ENCODE data around the gene RNF168. TPM values are rescaled to one million over a fixed set of nuclear protein-coding genes. Genes with fewer than 3 reads are reported as not detected.
"Not testable (repeated sequence)": the region's sequence is repeated elsewhere in the genome, so short reads cannot be mapped to it uniquely, and the experiment has no call there.

Gene RNF168
- total RNA-seq, 4 donors from 2014 or later, result 14.7 to 21.3 (median 17.9) TPM

GRCh38 chr3:196514913-196515621 lies 11.5 kb upstream of the RNF168 start, which contains the start of gene SMCO1:
TSS of gene SMCO1 (minus strand) at chr3:196515346. CDS start at chr3:196515209, 137 bp downstream.
- Histone ChIP-seq H3K36me3 (no peaks in the 10 kb centered on the region), H3K27ac (no peak within 1 kb of the TSS), H3K9me3 (no peaks in the 10 kb centered on the region), H3K27me3 (no peaks in the 10 kb centered on the region), H3K4me3 (replicated peaks in 1 of 3) (no peak within 1 kb of the TSS), H3K4me1 (no peaks in the 10 kb centered on the region)
- TF ChIP-seq POLR2A (IDR thresholded peaks at IDR 0.05) (no peak), CTCF (IDR thresholded peaks at IDR 0.05) (no peak)
- no peak for DNase-seq
- intact Hi-C loops (cut with DNase I), result no loop called here
- 92 to 94% methylated on average over 10 of the region's 10 CpGs for WGBS, 2 donors

GRCh38 chr3:196514350-196514716 lies 10.8 kb upstream of the RNF168 start:
- no peak for DNase-seq
- 94 to 95% methylated on average over 1 of the region's 1 CpG for WGBS, 2 donors

GRCh38 chr3:196513697-196514349 lies 10.3 kb upstream of the RNF168 start:
- Histone ChIP-seq H3K9me3 (no peaks in the 10 kb centered on the region), H3K27ac (no peak overlapping the region), H3K4me1 (no peaks in the 10 kb centered on the region), H3K4me3 (replicated peaks in 1 of 3) (no peak overlapping the region), H3K36me3 (no peaks in the 10 kb centered on the region), H3K27me3 (no peaks in the 10 kb centered on the region)
- 87% methylated on average over 8 of the region's 8 CpGs for WGBS, 2 donors
- intact Hi-C loops (cut with DNase I), result no loop called here
- TF ChIP-seq POLR2A (IDR thresholded peaks at IDR 0.05), result no peak
- TF ChIP-seq CTCF (IDR thresholded peaks at IDR 0.05), result no peak
- no peak for DNase-seq

More at GRCh38 chr3:196514350-196514716, 10.8 kb upstream of the RNF168 start:
- Histone ChIP-seq H3K4me1 (no peaks in the 10 kb centered on the region), H3K9me3 (no peaks in the 10 kb centered on the region), H3K4me3 (replicated peaks in 1 of 3) (no peak overlapping the region), H3K27me3 (no peaks in the 10 kb centered on the region), H3K27ac (no peak overlapping the region), H3K36me3 (no peaks in the 10 kb centered on the region)
- intact Hi-C loops (cut with DNase I), result no loop called here
- TF ChIP-seq CTCF (IDR thresholded peaks at IDR 0.05) (no peak), POLR2A (IDR thresholded peaks at IDR 0.05) (no peak)

GRCh38 chr3:196511646-196512425 lies 8.3 kb upstream of the RNF168 start:
- H3K36me3 ChIP-seq; intact Hi-C loops (cut with DNase I); H3K4me3 ChIP-seq (replicated peaks in 1 of 3); H3K27me3 ChIP-seq; H3K4me1 ChIP-seq; H3K27ac ChIP-seq; H3K9me3 ChIP-seq; DNase-seq: not testable (repeated sequence)
- 74 to 85% methylated on average over 8 to 15 of the region's 15 CpGs for WGBS, 2 donors

- H3K9me3 ChIP-seq; H3K27me3 ChIP-seq; H3K36me3 ChIP-seq; intact Hi-C loops (cut with DNase I); H3K27ac ChIP-seq; H3K4me1 ChIP-seq; DNase-seq; H3K4me3 ChIP-seq (replicated peaks in 1 of 3): not testable (repeated sequence)
- WGBS, 2 donors, result 83 to 100% methylated on average over 1 of the region's 1 CpG
Measured at GRCh38 chr3:196511108-196511507, 7.5 kb upstream of the RNF168 start.
